ENCODE measurements around the gene SVEP1.

DNA sequence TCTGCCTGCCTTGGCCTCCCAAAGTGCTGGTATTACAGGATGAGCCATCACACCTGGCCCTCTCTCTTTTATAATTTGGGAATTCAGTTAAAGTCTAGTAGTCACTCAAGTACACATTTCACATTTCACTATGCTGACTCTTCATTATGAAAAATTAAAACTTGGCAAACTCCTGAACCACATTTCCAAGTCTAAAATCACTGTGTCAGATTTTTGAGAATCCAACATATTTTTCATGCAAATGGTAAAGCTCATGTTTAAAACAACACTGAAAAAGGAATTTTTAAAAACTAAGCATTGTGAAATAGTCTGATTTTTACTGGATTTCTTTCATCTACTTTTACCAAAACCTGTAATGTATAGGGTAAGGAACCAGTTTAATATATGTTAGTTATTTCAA lies 92.3 kb downstream of the SVEP1 start:
- no peak for TF ChIP-seq POLR2A (IDR thresholded peaks at IDR 0.05)
- TF ChIP-seq, protein P1, sequence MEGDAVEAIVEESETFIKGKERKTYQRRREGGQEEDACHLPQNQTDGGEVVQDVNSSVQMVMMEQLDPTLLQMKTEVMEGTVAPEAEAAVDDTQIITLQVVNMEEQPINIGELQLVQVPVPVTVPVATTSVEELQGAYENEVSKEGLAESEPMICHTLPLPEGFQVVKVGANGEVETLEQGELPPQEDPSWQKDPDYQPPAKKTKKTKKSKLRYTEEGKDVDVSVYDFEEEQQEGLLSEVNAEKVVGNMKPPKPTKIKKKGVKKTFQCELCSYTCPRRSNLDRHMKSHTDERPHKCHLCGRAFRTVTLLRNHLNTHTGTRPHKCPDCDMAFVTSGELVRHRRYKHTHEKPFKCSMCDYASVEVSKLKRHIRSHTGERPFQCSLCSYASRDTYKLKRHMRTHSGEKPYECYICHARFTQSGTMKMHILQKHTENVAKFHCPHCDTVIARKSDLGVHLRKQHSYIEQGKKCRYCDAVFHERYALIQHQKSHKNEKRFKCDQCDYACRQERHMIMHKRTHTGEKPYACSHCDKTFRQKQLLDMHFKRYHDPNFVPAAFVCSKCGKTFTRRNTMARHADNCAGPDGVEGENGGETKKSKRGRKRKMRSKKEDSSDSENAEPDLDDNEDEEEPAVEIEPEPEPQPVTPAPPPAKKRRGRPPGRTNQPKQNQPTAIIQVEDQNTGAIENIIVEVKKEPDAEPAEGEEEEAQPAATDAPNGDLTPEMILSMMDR (IDR thresholded peaks at IDR 0.05 in 8 of 11, conservative IDR thresholded peaks at IDR 0.05 in 3 of 11), result no peak
